SK-N-SH (cell line): Measurements from ENCODE around the gene SLC7A5.
"Not testable (repeated sequence)": the region's sequence is repeated elsewhere in the genome, so short reads cannot be mapped to it uniquely, and the experiment has no call there.

Source experiments
- CHD2 ChIP-seq: fragments of 150-350 bp; IDR thresholded peaks from 2 replicates; pipeline ENCODE4 v1.6.1; 2018; ENCODE audit warnings: low read length; ENCODE audit not compliant: partially characterized antibody
- EP300 ChIP-seq, 2 experiments: IDR thresholded peaks; 2 replicates each; pipeline versions ENCODE4 v1.4.0 to v1.6.1; 2012; ENCODE audit warnings: borderline replicate concordance in 1 of 2, low read depth in 1 of 2, low read length in 1 of 2
- EZH2phosphoT487 ChIP-seq: fragments of 200-600 bp; sonication (generic); IDR thresholded peaks from 2 replicates; pipeline ENCODE4 v1.6.1; 2017; ENCODE audit warnings: low read depth, mixed run types, mild to moderate bottlenecking, antibody characterized with exemption, moderate library complexity, borderline replicate concordance
- FOXM1 ChIP-seq: IDR thresholded peaks from 2 replicates; pipeline ENCODE4 v1.4.0; 2012; ENCODE audit warnings: low read depth, mild to moderate bottlenecking
- GABPA ChIP-seq: IDR thresholded peaks from 2 replicates; pipeline ENCODE4 v1.4.0; 2012; ENCODE audit warnings: low read depth, mild to moderate bottlenecking
- MXI1 ChIP-seq: IDR thresholded peaks from 2 replicates; pipeline ENCODE4 v1.6.1; 2012; ENCODE audit warnings: mild to moderate bottlenecking, low read depth, low read length, improper control_type of control experiment
- RAD21 ChIP-seq: IDR thresholded peaks from 2 replicates; pipeline ENCODE4 v1.6.1; 2012; ENCODE audit warnings: mild to moderate bottlenecking, low read length
- RCOR1 ChIP-seq: fragments of 150-350 bp; IDR thresholded peaks from 2 replicates; pipeline ENCODE4 v1.6.1; 2017; ENCODE audit warnings: antibody characterized with exemption, low read length
- RFX5 ChIP-seq: IDR thresholded peaks from 2 replicates; pipeline ENCODE4 v1.6.1; 2012; ENCODE audit warnings: mild to moderate bottlenecking, improper control_type of control experiment, low read length
- TF ChIP-seq, protein P1 (sequence below): IDR thresholded peaks from 2 replicates; pipeline ENCODE4 v1.4.0; 2012; ENCODE audit warnings: low read depth
- TF ChIP-seq, protein P2 (sequence below): fragments of 200-600 bp; sonication (generic); IDR thresholded peaks from 2 replicates; pipeline ENCODE4 v1.6.1; 2017; ENCODE audit warnings: antibody characterized with exemption, mild to moderate bottlenecking, moderate library complexity

DNA sequence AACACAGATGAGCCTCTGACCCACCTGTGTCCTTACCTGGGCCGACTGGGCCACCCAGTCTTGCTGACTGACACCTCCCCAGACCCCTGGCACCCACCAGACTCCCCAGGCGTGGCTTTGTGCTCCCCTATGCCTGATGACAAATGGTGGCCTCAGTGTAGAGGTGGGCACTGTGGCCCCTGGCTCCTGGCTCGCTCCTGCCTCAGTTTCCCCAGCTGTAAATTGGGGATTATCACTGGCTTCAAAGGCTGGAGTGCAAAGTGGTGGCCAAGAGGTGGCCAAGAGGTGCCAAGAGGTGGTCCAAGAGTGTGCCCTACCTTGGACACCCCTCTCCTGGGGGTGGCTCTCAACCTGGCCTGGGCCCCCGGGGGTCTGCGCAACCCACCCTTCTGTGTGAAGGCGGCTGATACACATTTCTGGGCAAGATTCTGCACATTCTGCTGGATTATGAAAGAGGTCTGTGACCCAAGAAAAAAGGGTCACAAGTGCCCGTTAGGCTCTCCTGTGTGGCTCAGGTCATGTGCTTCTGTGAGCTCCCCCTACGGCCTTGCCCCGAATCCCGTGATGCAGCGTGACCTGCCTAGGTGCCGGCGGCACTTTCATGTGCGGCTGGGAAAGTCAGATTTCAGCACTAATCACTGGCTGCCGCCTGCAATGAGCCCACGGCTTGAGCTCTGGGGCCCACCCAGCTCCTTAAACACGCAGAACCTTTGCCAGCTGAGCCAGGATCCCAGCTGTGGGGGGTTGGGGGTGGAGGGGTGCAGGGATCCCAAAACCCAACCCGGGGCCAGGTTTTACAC lies 7.8 kb downstream of the SLC7A5 start:
- not testable (repeated sequence) for TF ChIP-seq EZH2phosphoT487; EP300 (IDR thresholded peaks at IDR 0.05; ENCODE audit: borderline replicate concordance in 1 of 2, low read depth in 1 of 2, low read length in 1 of 2); RCOR1; RFX5; GABPA; MXI1; RAD21; FOXM1; CHD2
- TF ChIP-seq, protein P1, sequence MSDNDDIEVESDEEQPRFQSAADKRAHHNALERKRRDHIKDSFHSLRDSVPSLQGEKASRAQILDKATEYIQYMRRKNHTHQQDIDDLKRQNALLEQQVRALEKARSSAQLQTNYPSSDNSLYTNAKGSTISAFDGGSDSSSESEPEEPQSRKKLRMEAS, result not testable (repeated sequence)
- TF ChIP-seq, protein P2, sequence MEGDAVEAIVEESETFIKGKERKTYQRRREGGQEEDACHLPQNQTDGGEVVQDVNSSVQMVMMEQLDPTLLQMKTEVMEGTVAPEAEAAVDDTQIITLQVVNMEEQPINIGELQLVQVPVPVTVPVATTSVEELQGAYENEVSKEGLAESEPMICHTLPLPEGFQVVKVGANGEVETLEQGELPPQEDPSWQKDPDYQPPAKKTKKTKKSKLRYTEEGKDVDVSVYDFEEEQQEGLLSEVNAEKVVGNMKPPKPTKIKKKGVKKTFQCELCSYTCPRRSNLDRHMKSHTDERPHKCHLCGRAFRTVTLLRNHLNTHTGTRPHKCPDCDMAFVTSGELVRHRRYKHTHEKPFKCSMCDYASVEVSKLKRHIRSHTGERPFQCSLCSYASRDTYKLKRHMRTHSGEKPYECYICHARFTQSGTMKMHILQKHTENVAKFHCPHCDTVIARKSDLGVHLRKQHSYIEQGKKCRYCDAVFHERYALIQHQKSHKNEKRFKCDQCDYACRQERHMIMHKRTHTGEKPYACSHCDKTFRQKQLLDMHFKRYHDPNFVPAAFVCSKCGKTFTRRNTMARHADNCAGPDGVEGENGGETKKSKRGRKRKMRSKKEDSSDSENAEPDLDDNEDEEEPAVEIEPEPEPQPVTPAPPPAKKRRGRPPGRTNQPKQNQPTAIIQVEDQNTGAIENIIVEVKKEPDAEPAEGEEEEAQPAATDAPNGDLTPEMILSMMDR, result not testable (repeated sequence)
